ENCODE results near the gene DCST1.

DCST1 gene

DNA sequence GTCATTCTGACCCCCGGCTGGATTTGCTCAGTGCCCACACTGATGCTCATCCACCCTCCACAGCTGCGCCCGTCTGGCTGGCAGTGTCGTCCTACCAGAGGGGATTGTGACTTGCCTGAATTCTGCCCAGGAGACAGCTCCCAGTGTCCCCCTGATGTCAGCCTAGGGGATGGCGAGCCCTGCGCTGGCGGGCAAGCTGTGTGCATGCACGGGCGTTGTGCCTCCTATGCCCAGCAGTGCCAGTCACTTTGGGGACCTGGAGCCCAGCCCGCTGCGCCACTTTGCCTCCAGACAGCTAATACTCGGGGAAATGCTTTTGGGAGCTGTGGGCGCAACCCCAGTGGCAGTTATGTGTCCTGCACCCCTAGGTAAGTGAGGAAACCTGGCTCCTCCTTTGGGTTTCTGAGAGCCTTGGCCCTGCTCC lies 24.2 kb downstream of the DCST1 start:
- DNase-seq = no peak

- DNase-seq = no peak
Observed at GRCh38 chr1:155060736-155061135, 27.1 kb downstream of the DCST1 start.

DNA sequence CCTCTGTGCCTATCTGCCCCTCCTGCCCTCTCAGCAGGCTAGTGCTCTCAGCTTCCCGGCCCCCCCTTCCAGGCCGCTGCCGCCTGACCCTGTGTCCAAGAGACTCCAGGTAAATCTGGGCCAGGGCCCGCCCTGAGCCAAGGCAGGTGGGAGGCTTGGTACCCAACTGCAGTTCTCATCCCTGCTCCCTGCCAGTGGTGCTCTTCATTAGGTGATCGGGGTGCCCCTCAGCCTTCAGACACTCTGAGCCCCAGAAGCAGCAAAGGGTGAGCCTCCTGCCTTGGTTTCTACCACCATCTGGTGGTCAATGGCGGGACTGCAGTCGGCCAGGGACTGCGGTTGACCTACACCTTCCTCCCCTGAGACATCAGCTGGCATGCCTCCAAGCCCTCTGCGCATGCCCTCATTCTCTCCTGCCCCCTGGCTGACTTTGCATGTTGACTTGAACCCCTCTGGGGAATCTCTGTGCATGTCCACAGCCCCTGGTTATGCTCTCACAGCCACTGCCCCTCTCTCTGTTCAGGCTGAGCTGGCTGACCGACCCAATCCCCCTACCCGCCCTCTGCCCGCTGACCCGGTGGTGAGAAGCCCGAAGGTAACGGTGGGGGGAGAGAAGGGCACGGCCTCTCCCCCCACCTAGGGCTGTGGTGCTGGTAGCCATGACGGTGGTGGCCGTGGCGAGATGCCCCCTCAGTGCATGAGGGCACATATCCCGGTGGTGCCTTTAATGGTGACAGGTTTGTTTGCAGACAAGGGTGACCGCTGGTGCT lies 27.9 kb downstream of the DCST1 start:
- DNase-seq = peak; percentile 97

- peak; percentile 75 for DNase-seq
Observed at GRCh38 chr1:155062151-155062686, 28.6 kb downstream of the DCST1 start.

DNA sequence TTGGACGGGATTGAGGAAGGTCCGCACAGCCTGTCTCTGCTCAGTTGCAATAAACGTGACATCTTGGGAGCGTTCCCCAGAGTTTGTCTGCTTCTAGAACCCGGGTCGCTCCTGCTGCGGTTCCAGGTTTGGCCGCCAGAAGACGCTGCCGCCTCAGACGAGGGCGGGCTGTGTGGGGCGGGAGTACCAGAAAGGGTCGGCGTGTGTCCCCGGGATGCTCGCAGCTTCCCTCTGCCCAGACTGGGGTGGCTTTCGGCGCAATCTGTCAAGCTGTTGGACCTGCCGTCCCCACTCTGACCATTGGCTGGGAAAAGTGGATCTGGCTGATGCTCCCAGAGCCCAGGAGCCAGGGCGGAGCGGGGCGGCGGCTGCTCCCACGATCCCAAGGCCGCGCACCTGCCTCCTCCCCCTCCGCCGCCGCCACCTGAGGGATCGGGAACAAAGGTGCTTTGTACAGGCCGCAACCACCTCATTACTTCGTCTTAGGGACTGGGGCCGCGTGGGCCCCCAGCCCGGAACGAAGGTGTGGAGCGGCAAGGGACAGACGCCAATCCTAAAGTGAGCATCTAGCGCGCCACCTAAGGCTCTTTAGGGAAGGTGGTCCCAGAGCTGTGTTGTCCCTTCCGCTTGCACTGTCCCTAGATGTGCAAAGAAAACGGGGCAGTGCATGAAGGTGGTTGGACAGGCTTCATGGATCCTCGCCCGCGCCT lies 29.2 kb downstream of the DCST1 start:
- peak; percentile 88 for DNase-seq

GRCh38 chr1:155063550-155064110 lies 30.0 kb downstream of the DCST1 start, which contains the start of gene EFNA4:
EFNA4 (plus strand) TSS chr1:155063740; CDS start chr1:155063824, 84 bp downstream.
- DNase-seq = peak; percentile 92

DNA sequence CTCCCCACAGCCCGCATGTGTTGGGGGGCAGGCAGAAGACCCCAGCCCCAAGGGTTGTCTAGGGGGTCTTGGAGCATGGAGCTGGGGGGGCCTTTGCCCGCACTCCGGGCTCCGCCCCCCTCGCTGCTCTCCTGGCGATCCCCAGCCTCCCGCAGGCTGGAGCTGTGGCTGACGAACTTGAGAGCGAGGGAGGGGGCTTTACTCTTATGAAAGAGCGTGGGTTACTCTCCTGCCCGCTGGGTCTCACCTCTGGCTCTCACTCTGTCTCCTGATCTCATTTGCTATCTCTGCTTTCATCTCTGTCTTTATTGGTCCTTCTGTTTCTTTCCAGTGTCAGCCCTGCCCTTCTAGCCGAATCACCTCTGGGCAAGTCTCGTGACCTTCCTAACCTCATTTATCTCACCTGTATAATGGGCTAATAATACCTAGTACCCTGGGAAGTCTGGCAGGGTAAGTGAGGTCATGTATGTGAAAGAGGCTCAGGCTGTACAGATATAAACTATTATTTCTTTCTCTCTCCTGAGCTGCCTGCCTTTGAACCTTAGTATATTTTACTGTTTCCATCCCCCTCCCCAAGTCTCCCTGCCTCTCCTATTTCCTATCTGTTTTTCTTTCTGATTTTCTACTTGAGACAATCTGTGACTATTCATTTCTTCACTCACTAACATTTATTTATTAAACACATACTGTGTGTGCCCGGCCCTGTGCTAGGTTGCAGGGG lies 30.6 kb downstream of the DCST1 start:
- peak; percentile 76 for DNase-seq

DNA sequence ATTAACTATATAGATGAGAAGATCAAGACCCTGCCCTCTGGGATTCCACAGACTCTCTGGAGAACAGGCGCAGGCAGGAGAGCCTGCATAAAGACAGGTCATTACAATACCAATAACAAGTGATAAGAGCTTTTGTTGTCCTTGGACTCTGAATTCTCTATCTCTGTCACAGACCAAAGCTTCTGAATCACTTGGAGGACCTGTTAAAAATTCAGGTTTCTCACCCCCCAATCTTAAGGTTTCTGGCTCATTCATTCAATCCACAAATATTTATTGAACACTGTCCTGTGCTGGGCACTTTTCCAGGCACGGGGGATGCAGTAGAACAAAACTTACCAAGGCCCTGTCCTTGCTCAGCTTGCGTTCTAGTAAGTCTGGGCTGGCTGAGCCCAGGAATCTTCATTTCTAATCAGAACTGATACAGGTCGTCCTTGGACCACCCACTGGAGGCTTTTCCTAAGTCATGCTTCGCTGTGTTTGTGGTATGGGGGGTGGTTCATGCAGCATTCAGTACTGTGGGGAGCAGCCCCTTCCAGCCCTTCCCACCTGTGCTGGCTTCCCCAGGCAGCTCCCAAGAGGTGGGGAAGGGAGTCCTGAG lies 31.3 kb downstream of the DCST1 start:
- peak; percentile 41 for DNase-seq

- no peak for DNase-seq
Observed at GRCh38 chr1:155066777-155067176, 33.2 kb downstream of the DCST1 start.

DNA sequence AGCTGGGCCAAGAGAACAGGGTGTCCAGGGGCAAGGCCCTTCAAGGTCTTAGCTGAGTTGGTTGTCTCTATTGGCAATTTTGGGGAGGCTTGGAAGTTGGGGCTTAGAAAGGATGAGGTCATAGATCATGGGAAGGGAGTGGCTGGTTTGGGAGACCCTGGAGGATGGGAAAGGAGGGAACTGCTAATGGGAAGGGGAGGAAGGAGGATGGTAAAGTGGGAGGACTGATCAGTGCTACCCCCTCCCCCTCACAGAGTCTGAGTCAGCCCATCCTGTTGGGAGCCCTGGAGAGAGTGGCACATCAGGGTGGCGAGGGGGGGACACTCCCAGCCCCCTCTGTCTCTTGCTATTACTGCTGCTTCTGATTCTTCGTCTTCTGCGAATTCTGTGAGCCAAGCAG lies 35.0 kb downstream of the DCST1 start:
- no peak for DNase-seq

- peak; percentile 83 for DNase-seq
Observed at GRCh38 chr1:155069551-155070157, 36.0 kb downstream of the DCST1 start.

- DNase-seq = peak; percentile 80
Observed at GRCh38 chr1:155070158-155070621, 36.6 kb downstream of the DCST1 start.

DNA sequence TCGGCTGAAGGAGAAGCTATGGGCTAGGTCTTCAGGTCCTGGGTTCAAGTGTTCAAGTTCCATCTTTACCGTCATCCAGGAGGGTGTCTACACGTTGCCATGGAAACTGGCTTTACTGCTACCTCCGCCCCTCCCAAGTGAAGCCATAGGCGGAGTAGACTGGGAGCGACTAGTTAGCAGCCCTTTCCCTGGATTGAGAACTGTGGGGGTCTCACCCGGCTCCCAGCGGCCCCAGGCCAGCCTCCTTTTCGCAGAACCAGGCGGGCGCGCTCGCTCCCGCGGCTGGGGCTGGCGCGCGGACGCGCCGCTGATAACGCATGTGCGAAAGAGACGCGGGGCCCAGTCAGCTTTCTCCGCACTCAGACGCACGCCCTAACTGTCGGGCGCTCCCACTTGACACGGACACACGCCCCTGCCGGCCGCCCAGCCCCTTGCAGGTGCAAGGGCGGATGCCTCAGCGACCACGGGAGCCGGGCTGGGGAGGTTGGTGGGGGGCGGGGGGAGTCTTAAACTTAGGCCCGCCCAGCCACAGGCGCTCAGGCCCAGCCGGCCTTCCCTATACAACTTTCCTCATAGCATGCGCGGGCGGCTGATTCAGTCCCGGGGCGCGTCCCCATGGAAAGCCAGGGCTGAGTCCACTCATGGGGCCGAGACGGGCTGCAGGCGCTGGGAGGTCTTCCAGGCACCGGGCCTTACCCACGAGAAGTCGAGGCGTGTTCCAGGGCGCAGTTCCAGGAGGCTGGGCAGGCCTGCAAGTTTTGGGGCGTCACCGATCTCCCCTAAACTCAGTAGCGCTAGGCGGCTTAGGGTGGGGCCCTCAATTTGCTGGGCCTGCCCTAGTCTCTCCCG lies 37.3 kb downstream of the DCST1 start:
- DNase-seq = peak; percentile 96

DNA sequence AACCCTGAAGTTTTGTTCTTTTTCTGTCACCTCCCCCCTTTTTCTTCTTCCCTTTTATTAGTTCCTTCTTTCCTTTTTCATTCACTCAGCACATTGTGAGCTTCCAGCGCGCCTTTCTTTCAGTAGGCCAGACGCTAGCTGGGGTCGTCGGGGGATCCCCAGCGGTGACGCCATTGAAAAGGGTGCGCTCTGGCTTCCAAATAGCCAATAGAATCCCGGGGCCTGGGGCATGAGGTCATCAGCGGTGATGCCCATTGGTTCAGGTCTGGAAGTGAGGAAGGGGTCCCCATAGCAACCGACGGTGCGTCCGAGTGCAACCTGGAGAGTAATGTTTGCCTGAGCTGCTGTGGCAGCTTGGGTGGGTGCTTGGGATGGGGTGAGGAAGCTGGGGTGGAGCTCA lies 38.1 kb downstream of the DCST1 start:
- peak; percentile 37 for DNase-seq

DNA sequence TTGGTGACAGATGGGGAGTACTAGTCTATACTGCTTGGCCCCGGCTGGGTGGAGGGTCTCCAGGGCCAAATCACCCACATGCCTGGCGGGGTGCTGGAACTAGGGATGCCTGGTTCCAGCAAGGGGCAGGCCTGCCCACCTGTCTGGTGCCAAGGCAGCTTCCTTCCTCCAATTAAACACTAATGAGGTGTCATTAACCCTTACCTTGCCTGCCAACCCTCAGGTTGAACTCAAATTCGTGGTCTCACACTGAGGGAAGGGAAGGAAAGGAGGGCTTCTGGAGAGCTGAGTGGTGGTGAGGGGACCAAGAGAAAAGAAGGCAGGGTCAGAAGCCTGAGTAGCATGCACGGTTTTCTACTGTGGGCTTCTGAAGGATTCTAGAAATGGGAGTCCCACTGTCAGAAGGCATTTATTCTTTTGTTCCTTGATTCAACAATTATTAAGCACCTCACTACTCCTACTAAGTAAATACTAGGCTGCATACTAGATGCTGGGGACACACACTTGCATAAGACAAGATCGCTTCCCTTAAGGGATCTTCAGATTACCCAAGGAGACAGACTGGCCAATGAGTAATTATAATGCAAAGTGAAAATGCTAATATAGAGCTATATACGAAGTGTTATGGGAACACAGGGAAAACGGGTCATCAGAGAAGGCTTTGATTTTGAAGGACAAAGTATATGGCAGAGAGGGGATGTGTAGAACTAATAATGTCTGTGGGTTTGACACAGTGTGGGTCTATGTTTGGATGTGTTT lies 39.1 kb downstream of the DCST1 start:
- DNase-seq = no peak

GRCh38 chr1:155073377-155074242 lies 40.0 kb downstream of the DCST1 start:
- DNase-seq = no peak

- DNase-seq = no peak
Observed at GRCh38 chr1:155075535-155075934, 41.9 kb downstream of the DCST1 start.

GRCh38 chr1:155076371-155076770 lies 42.7 kb downstream of the DCST1 start:
- DNase-seq = no peak

DNA sequence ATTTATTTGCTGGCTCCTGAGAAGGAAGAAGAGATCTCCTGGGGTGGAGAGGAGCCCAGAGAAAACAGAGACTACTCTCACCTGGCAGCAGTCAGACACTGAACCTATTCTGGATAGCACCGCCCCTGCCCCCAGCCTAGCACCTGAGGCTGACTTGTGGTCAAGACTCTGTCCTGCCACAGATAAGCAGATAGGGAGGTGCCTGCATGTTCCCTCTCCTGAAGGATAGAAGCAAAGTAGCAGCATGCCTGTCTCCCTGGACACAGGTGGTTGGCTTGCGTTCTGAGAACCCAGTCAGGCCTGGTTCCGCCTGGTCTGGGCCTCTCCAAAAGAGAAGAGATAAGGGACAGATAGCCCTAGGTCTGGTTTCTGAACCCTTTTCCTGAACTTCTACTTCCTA lies 43.7 kb downstream of the DCST1 start:
- no peak for DNase-seq
